ENCODE data around the gene RGMB.
"Not testable (repeated sequence)": the region's sequence is repeated elsewhere in the genome, so short reads cannot be mapped to it uniquely, and the experiment has no call there.

RGMB gene

DNA sequence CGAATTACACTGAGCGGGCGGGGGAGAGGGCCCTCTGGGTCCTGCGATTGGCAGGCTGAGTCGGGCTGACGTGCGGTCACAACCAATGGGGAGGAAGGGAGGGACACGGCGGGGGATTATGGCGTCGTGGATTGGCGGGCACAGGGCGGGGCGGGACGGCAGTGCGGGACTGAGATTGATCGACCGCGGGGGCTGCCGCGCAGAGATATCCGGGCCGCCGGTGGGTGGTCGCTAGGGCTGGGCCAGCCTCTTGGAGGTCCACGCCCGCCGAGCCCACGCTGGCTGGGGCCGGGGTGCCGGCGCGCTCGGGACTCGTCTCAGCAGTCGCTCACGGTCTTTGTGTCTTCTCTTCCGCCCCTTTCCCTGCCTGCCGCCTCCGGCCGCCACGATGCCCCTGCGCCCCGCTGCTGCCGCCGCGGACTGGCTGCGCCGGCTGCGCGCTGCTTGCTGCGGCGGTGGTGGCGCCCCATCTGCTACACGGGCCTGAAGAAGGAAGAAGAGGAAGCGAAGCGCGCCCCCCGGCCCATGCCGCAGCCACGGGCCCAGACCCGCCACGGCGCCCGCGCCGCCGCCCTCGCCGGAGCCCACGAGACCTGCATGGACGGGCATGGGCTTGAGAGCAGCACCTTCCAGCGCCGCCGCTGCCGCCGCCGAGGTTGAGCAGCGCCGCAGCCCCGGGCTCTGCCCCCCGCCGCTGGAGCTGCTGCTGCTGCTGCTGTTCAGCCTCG lies at the start of gene RGMB:
Gene RGMB (plus strand): TSS at position 200 of the 728 bp plus-strand sequence. CDS start 408 bp downstream, at position 608.
- DNase-seq (ENCODE audit: low spot score), result peak; percentile 99

- no peak for DNase-seq (ENCODE audit: low spot score)
These were observed 47.2 kb upstream of the RGMB start for GRCh38 chr5:98726258-98726657.

DNA sequence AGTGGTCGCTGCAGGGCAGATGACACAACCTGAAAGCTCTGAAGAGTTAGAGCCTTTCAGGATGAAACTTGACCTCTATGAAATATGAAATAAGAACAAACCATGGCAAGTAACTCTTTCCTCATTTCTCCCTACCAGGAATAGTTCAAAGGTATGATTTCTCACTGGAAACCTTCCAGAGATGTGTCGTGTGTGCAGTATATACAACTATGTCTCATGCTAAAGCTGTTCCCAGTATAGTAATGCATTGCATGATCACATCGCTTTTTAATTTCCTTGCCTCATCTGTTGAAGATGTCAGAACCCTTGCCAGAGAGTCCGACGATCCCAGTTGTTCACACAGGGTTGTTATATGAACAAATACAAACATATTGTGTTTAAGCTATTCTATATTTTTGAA lies 45.8 kb upstream of the RGMB start:
- no peak for DNase-seq (ENCODE audit: low spot score)

GRCh38 chr5:98734646-98735045 lies 38.8 kb upstream of the RGMB start:
- DNase-seq (ENCODE audit: low spot score), result no peak

- DNase-seq (ENCODE audit: low spot score), result no peak
These were observed 37.5 kb upstream of the RGMB start for GRCh38 chr5:98735806-98736507.

DNA sequence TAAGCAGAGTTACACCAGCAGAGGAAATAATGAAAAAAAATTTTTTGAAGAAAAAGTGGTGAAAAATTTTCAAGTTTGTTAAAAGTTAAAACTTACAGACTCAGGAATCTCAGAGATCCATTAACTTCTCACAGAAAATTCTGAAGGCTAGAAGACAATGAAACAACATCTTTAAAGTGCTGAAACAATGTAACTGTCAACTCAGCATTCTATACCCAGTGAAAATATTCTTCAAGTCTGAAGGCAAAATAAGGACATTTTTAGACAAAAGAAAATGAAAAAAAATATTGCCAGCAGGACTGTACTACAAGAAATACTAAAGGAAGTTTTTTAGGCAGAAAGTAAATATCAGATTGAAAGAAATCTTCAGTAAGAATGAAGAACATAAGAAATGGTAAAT lies 36.7 kb upstream of the RGMB start:
- DNase-seq (ENCODE audit: low spot score), result no peak

DNA sequence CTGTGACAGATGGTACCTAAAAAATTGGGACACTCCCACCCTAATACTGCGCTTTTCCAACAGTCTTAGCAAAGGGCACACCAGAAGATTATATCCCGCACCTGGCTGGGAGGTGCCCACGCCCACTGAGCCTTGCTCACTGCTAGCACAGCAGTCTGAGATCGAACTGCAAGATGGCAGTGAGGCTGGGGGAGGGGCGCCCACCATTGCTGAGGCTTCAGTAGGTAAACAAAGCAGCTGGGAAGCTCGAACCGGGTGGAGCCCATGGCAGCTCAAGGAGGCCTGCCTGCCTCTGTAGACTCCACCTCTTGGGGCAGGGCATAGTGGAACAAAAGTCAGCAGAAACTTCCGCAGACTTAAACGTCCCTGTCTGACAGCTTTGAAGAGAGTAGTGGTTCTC lies 36.0 kb upstream of the RGMB start:
- DNase-seq (ENCODE audit: low spot score), result not testable (repeated sequence)

GRCh38 chr5:98738481-98739149 lies 34.8 kb upstream of the RGMB start:
- DNase-seq (ENCODE audit: low spot score), result not testable (repeated sequence)

- DNase-seq (ENCODE audit: low spot score), result no peak
These were observed 31.5 kb upstream of the RGMB start for GRCh38 chr5:98741926-98742325.

GRCh38 chr5:98742396-98743073 lies 30.9 kb upstream of the RGMB start:
- no peak for DNase-seq (ENCODE audit: low spot score)

- DNase-seq (ENCODE audit: low spot score), result not testable (repeated sequence)
These were observed 25.2 kb upstream of the RGMB start for GRCh38 chr5:98748259-98748658.

- no peak for DNase-seq (ENCODE audit: low spot score)
These were observed 24.4 kb upstream of the RGMB start for GRCh38 chr5:98749046-98749445.

- peak; percentile 16 for DNase-seq (ENCODE audit: low spot score)
These were observed 22.8 kb upstream of the RGMB start for GRCh38 chr5:98750693-98751092.

DNA sequence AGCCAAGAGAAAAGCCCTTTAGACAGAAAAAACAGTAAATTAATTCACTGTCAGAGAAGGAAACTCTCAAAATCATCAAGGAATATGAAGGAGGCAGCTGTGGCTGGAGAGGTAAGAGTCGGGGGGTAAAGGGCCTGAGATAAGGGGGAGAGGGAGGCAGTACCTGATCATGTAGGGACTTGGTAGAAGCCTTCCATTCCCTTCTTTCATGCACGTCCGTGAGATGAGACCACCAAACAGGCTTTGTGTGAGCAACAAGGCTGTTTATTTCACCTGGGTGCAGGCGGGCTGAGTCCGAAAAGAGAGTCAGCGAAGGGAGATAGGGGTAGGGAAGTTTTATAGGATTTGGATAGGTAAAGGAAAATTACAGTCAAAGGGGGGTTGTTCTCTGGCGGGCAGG lies 21.1 kb upstream of the RGMB start:
- DNase-seq (ENCODE audit: low spot score), result not testable (repeated sequence)

- DNase-seq (ENCODE audit: low spot score), result not testable (repeated sequence)
These were observed 20.7 kb upstream of the RGMB start for GRCh38 chr5:98752801-98753200.

DNA sequence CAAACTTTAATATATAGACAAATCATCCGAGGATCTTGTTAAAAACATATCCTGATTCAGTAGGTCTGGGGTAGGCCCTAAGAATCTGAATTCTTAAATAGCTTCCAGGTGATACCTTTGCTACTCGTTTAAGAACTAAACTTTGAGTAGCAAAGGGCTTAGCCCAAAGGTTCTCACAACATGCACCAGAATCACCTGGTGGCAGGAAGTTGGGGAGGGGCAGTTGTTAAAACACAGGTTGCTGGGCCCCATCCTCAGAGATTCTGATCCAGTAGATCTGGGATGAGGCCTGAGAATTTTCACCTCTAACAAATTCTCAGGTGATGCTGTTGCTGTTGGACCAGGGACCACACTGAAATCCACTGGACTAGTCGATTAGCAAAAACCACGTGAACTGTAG lies 20.0 kb upstream of the RGMB start:
- no peak for DNase-seq (ENCODE audit: low spot score)

DNA sequence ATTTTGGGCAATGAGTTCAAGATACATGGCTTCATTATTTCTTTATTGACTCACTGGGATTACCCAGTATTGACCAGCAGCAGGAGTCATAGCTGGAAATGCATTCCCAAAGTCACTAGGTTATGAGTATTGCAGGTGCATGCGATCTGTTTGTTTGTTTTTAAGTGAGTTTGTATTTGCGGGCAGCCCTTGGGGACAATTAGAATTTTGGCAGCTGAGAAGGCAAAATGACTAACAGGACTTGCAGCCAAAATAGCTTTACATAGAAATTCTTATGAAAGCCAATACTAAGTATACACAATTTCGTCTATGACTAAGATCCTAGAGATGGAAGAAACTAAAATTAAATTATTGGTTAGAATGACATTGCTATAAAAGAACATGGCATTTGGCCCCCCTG lies 18.1 kb upstream of the RGMB start:
- no peak for DNase-seq (ENCODE audit: low spot score)

GRCh38 chr5:98757978-98758377 lies 15.5 kb upstream of the RGMB start:
- no peak for DNase-seq (ENCODE audit: low spot score)

GRCh38 chr5:98763001-98763630 lies 10.3 kb upstream of the RGMB start:
- DNase-seq (ENCODE audit: low spot score), result no peak

- DNase-seq (ENCODE audit: low spot score), result no peak
These were observed 7.6 kb upstream of the RGMB start for GRCh38 chr5:98765815-98766214.

GRCh38 chr5:98767581-98767980 lies 5.9 kb upstream of the RGMB start:
- DNase-seq (ENCODE audit: low spot score), result no peak

All from cerebellar cortex (tissue), 1 donor.